GM21723 (cell line): Measurements from ENCODE around the gene TRIM47.
"Not testable (repeated sequence)": the region's sequence is repeated elsewhere in the genome, so short reads cannot be mapped to it uniquely, and the experiment has no call there.

Source experiments
- ATAC-seq: cut with Tn5 transposase; IDR thresholded peaks from one replicate; pipeline ENCODE4 v1.9.1; 2021; ENCODE audit warnings: mild to moderate bottlenecking, moderate library complexity; ENCODE audit not compliant: unreplicated experiment

TRIM47 gene

GRCh38 chr17:75892556-75893224 is 14.3 kb upstream of the TRIM47 start:
- no peak for ATAC-seq

DNA sequence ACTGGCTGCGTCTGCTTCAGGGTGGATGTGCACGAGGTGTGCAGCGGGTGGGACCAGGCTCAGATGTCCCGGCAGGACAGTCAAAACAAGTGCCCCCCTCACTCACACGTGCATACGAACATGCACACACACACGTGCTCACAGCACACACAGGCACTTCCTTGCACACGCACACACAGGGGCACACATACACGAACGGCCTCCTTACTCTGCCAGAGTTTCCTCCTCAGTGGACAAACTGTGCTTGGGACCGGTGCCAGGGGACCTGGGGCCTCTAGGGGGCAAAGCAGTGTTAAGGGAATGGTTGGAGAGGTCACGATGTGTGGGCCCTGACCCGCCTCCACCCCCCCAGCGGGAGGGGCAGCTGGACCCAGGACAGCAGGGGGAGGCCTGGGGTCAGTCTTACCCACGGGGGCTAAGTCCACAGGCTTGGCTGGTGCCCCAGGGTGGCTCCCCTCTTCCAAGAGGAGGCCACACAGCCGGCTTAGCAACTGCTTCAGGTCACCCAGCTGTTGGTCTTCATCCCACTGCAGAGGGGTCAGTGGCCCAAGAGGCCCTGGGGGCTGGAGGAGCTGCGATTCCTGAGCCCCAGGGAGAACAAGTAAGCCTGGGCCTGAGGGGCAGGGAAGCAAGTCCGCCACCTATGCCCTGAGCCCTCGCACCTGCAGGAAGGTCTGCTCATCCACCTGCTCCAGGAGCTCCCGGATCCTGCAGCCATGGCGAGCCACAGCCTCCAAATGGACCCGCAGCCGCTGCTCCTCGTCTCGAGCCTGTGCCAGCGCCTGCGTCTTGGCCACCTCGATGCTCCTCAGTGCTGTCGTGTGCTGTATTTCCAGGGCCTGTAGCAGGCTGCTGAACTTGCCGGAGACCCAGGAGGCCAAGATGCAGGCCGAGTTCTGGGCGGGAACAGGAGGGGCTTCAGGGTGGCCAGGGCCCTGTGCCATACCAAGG is 13.5 kb upstream of the TRIM47 start:
- ATAC-seq = no peak

- no peak for ATAC-seq
These were observed 12.7 kb upstream of the TRIM47 start for GRCh38 chr17:75891022-75891604.

DNA sequence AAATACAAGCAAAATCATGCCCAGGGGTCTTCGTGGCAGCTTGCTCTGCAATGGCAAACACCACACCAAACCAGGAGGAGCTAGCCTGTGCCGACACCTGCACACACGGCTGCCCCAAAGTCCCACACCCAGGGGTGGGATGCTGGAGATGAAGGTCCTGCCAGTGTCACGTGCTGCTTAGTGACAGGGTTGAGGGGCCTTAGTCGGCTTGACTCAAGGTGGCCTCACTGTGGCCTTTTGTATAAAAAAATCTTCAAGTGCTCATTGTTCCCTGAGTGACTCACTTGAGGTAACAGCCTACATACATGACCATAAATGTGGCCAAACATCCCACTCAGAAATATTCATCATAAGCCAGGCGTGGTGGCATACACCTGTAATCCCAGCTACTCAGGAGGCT is 11.1 kb upstream of the TRIM47 start:
- no peak for ATAC-seq

- ATAC-seq = no peak
These were observed 10.1 kb upstream of the TRIM47 start for GRCh38 chr17:75888484-75888883.

DNA sequence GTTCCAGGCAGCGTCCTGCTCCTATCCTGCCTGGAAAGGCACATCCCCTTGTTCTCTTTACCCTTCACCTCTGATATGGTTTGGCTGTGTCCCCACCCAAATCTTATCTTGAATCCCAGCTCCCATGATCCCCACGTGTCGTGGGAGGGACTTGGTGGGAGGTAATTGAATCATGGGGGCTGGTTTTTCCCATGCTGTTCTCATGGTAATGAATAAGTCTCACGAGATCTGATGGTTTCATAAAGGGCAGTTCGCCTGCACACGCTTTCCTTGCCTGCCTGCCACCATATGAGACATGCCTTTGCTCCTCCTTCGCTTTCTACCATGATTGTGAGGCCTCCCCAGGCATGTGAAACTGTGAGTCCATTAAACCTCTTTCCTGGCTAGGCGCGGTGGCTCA is 7.5 kb upstream of the TRIM47 start:
- not testable (repeated sequence) for ATAC-seq

DNA sequence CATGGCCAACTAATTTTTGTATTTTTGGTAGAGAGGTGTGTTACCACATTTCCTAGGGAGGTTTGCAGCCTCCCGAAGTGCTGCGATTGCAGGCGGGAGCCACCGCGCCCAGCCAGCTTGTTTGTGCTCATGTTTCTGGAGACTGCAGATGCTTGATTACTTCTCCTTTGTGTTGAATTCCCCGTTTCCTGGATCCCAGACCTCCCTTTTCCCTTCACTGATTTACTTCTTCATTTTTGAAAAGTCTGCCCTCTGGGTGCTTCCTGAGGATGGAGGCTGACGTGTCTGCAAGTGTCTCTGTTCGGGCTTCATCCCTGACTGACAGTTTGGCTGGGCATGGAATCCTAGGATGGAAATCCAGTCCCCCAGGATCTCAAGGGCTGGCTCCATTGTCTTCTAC is 7.0 kb upstream of the TRIM47 start:
- no peak for ATAC-seq

DNA sequence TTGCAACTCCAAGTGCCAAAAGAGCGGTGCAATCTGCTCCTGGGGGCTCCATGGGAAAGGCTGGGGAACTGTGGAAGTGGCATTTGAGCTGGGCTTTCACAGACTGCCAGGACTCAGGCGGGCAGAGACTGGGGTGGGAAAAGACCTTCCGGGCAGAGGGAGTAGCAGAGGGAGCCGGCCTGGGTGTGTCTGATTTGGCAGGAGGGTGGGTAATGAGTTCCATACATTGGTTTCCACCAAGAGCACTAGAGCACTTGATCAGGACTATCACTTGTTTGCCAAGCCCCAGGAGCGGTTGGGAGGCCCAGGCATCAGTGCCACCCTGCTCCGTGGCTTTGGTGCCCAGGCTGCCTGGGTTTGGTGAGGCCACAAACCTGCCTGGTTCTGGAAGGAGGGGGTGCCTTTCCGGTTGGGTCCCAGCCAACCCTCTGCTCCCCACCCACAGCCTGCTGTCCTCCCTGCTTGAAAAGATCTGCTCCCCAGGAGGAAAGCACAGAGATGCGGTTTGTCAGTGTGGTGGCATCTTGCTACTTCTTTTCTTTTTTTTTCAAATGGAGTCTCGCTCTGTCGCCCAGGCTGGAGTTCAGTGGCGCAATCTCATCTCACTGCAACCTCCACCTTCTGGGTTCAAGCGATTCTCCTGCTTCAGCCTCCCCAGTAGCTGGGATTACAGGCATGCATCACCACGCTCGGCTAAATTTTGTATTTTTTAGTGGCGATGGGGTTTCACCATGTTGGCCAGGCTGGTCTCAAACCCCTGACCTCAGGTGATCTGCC is 3.5 kb upstream of the TRIM47 start:
- ATAC-seq = no peak

DNA sequence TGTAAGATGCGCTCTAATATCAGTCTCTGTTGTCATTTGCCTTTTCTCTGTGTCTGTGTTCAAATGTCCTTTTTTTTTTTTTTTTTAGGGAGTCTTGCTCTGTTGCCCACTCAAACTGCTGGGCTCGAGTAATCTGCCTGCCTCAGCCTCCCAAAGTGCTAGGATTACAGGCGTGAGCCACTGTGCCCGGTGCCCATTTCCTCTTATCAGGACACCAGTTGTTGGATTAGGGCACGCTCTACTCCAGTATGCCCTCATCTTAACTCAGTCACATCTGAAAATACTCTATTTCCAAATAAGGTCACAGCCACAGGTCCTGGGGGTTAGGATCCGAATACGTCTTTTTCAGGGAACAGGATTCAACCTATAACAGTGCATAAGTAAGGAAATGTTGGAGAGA is 1.9 kb upstream of the TRIM47 start:
- ATAC-seq = no peak

GRCh38 chr17:75877752-75878173 is 618 bp downstream of the TRIM47 start:
- no peak for ATAC-seq

GRCh38 chr17:75876938-75877751 is 1.2 kb downstream of the TRIM47 start:
- ATAC-seq = no peak

DNA sequence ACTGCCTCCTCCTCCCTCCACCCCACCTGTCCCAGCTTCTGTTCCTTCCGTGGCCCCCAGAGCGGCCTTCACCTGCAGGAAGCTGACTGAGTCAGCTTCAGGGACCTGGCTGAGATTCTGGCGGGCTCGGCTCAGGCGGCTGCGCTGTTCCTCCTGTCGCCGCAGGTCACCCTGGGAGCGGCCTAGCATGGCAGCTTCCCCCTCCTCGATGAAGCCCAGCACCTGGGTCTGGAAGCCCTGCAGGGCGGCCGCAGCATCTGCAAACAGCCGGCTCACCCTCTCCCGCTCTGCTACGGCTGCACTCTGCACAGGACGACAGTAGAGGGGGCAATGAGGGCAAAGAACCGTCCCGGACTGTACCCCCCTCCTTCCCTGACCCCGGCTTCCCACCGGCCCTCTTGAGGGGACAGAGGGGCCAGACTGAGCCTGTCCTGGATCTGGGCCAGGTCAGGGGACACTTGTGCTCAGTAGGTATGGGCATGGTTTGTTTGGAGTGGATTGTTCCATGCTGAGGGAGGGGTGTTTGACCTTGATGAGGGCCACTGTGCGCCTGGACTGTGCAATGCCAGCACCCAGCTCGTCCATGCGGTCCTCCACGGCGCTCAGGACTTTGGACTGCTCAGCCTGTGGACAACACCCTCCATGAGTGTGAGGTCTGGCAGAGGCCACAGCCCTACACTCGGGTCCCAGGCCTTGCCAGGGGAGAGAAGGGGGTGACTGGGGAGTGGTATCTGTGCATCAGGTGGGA is 2.0 kb downstream of the TRIM47 start:
- no peak for ATAC-seq

GRCh38 chr17:75875940-75876189 is 2.5 kb downstream of the TRIM47 start:
- no peak for ATAC-seq

DNA sequence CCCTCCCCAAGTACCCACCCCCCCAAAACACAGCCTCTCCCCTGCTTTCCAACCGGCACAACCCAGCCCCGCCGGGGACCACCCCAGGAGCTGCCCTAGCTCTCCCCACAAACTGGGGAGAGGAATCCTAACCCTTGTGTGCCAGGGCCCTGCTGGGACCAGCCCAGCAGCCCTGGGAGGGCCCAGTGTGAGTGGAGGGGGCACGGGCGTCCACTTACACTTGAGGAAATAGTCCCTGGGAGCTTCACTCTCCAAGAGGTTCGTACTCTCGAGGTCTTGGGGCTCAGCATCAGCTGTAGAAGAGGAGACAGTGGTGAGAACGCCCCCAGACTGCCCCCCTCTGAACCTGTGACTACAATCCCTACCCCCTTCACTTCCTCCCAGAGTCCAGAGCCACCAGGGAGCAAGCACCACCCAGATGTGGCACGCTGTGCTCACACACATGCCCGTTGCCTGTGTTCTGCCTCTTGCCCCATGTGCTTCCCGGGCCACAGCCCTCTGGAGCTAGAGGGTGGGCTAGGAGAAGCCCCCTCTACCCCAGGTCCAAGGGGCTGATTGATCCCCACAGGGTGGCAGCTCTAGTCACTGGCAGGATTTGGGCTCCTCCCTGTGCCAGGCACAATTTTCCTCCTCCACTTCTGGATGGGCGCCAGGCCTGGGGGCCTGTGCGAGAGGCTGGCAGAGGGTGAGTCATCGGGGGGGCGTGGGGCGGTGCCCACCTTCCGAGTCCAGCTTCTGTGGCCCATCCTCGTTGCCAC is 3.0 kb downstream of the TRIM47 start:
- ATAC-seq = no peak

GRCh38 chr17:75874323-75875181 is 3.8 kb downstream of the TRIM47 start:
- ATAC-seq = no peak

DNA sequence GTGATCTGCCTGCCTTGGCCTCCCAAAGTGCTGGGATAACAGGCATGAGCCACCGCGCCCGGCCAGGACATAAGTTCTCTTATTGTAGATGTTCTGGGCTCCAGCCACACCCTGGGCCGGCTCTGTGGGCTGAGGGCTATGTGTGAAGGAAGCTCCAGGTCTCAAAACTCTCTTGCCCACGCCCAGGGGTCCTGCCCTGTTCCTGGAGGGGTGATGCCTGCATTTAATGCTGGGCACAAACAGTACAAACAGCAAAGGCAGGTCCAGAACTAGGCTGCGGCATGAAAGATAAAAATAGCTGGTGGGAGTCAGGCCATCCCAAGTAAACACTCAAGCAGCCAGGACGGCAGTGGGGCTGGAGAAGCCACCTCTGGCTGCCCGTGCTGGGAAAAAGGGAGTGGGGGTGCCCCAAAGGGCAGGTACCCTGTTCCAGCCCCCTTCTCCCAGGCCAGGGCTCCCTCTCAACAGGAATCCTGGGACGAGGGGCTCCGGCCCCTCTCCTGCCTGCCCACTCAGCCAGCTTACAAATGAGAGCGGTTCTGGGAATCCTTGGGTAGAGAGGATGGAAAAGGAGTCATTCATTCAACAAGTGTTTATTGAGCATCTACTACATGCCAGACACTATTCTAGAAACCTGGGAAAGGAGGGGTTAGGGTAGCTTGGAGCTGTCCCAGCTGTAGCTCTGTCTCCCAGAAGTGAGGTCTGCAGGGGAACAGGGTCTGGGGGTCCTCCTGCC is 4.6 kb downstream of the TRIM47 start:
- no peak for ATAC-seq
